Activated CD8-positive, alpha-beta memory T cell treated with anti-CD3 and anti-CD28 coated beads, Interleukin-2, amount 10 ng/mL, durations not matched to agents 7 days and 5 days (primary cell): ENCODE measurements around the gene TSC22D3. TPM values are rescaled to one million over a fixed set of nuclear protein-coding genes. Genes with fewer than 3 reads are reported as not detected.

Experiments
- total RNA-seq, 2 experiments: library from RNA; stranded (reverse); gene quantifications; one replicate each; pipeline ENCODE4 v1.2.3, GENCODE V29; 2021

Gene TSC22D3
- total RNA-seq, 2 experiments from 2014 or later = 37.1 to 57.2 TPM

Other genes with a start within 250 kb of the TSC22D3 start
- gene PRPS1, start 147.3 kb downstream of the TSC22D3 start, total RNA-seq = 10 to 100 TPM; 68.3 to 75.7 TPM
- not detected for gene NCBP2L, start 1.9 kb upstream of the TSC22D3 start, total RNA-seq
- gene MID2, start 50.1 kb upstream of the TSC22D3 start, total RNA-seq = 1 to 10 TPM; 3.2 to 3.8 TPM
- gene TEX13B, start 206.6 kb upstream of the TSC22D3 start, total RNA-seq = not detected